Endothelial cell of umbilical vein (primary cell): ENCODE measurements around the gene SLC43A1. TPM values are rescaled to one million over a fixed set of nuclear protein-coding genes. Genes with fewer than 3 reads are reported as not detected.

Experiments
- BruUV-seq: library from RNA; stranded (reverse); fragments of 400-500 nt; replicated peaks from 2 replicates; lab custom pipeline; 2021; lab: Mats Ljungman, UMichigan
- CTCF ChIA-PET: fragments of 300-600, 350-600 bp; sonication (Branson Sonifier 250); formaldehyde crosslinking; loops from one replicate; lab custom pipeline; 2021; ENCODE audit warnings: antibody characterized with exemption, inconsistent platforms; lab: Charles Lee
- POLR2A ChIA-PET: fragments of 300-600, 350-600 bp; sonication (Branson Sonifier 250); formaldehyde crosslinking; loops from one replicate; lab custom pipeline; 2021; ENCODE audit warnings: antibody characterized with exemption, inconsistent platforms; lab: Charles Lee
- DNase-seq: peaks from one replicate; pipeline ENCODE4 v3.0.0-alpha.2; 2011; ENCODE audit warnings: low read depth, low spot score
- FAIRE-seq: peaks from 2 replicates; lab custom pipeline; 2011; peaks lifted over from hg19 to GRCh38; lab: Jason Lieb, UNC
- H2AFZ ChIP-seq: 2 replicates; pipeline ENCODE4 v1.6.0; 2012; ENCODE audit warnings: low read depth, low read length, control low read depth, inconsistent platforms
- H3K27ac ChIP-seq: 2 replicates; pipeline ENCODE4 v1.5.1; 2011; ENCODE audit warnings: low read depth, mild to moderate bottlenecking, control low read depth, low read length, moderate library complexity; ENCODE audit not compliant: insufficient read depth
- H3K27me3 ChIP-seq, 2 experiments: 2 replicates each; pipeline versions ENCODE4 v1.6.0 to v1.6.1; 2011; ENCODE audit warnings: low read length in 2 of 2, mixed read lengths in 1 of 2; ENCODE audit not compliant: control insufficient read depth in 2 of 2, insufficient read depth in 2 of 2
- H3K36me3 ChIP-seq, 2 experiments: 2 replicates in 1 of 2; 3 replicates in 1 of 2; pipeline ENCODE4 v1.5.1; 2011; ENCODE audit warnings: low read length in 2 of 2, mild to moderate bottlenecking in 1 of 2, moderate library complexity in 1 of 2; ENCODE audit not compliant: control insufficient read depth in 2 of 2, insufficient read depth in 2 of 2; ENCODE audit errors: extremely low read depth in 1 of 2
- H3K4me1 ChIP-seq: 3 replicates; pipeline ENCODE4 v1.5.1; 2011; ENCODE audit warnings: mild to moderate bottlenecking, low read length; ENCODE audit not compliant: control insufficient read depth, insufficient read depth; ENCODE audit errors: extremely low read depth
- H3K4me2 ChIP-seq: 2 replicates; pipeline ENCODE4 v1.6.1; 2011; ENCODE audit warnings: low read length, control low read depth, mixed read lengths; ENCODE audit not compliant: insufficient read depth
- H3K4me3 ChIP-seq, 3 experiments: fragments of 200-600 bp in 1 of 3; sonication (generic), shearing (Covaris generic) in 1 of 3; replicated peaks in 1 of 3; 2 replicates each; pipeline ENCODE4 v1.5.1; 2011 to 2016; ENCODE audit warnings: control low read depth in 3 of 3, low read length in 3 of 3, mild to moderate bottlenecking in 2 of 3, inconsistent platforms in 1 of 3, low read depth in 1 of 3, moderate library complexity in 1 of 3; ENCODE audit not compliant: insufficient read depth in 1 of 3
- H3K79me2 ChIP-seq: 2 replicates; pipeline ENCODE4 v1.6.0; 2012; ENCODE audit warnings: low read length, inconsistent platforms; ENCODE audit not compliant: control insufficient read depth, insufficient read depth
- H3K9ac ChIP-seq: replicated peaks from 2 replicates; pipeline ENCODE3; 2011; ENCODE audit warnings: low read length, control low read depth; ENCODE audit not compliant: insufficient read depth; ENCODE audit errors: extremely low read depth
- H3K9me1 ChIP-seq: replicated peaks from 3 replicates; pipeline ENCODE4 v1.6.0; 2011; ENCODE audit warnings: mild to moderate bottlenecking, low read length; ENCODE audit not compliant: control insufficient read depth, insufficient read depth; ENCODE audit errors: extremely low read depth
- H3K9me3 ChIP-seq: replicated peaks from 2 replicates; pipeline ENCODE4 v1.5.1; 2012; ENCODE audit warnings: low read length, inconsistent platforms; ENCODE audit not compliant: control insufficient read depth, insufficient read depth
- H4K20me1 ChIP-seq: replicated peaks from 2 replicates; pipeline ENCODE3; 2011; ENCODE audit warnings: mild to moderate bottlenecking, low read length; ENCODE audit not compliant: control insufficient read depth, insufficient read depth; ENCODE audit errors: extremely low read depth
- EZH2 ChIP-seq: IDR thresholded peaks from 2 replicates; pipeline ENCODE4 v1.6.1; 2012; ENCODE audit warnings: borderline replicate concordance, low read depth, mild to moderate bottlenecking, moderate library complexity, low read length, inconsistent platforms; ENCODE audit not compliant: severe bottlenecking
- FOS ChIP-seq: IDR thresholded peaks from 2 replicates; pipeline ENCODE4 v1.6.1; 2011; ENCODE audit warnings: mild to moderate bottlenecking, low read length, moderate library complexity, borderline replicate concordance; ENCODE audit not compliant: insufficient read depth
- GATA2 ChIP-seq: IDR thresholded peaks from 2 replicates; pipeline ENCODE4 v1.7.0; 2011; ENCODE audit warnings: low read depth, mild to moderate bottlenecking, moderate library complexity, mixed read lengths, low read length; ENCODE audit not compliant: insufficient read length, insufficient read depth
- JUN ChIP-seq: IDR thresholded peaks from 2 replicates; pipeline ENCODE4 v1.6.1; 2011; ENCODE audit warnings: borderline replicate concordance, low read depth; ENCODE audit not compliant: insufficient read length, insufficient read depth
- MYC ChIP-seq: IDR thresholded peaks from one replicate; pipeline ENCODE4 v1.6.1; 2011; ENCODE audit warnings: mild to moderate bottlenecking, low read depth, low read length
- POLR2A ChIP-seq: IDR thresholded peaks from 2 replicates; pipeline ENCODE4 v1.6.1; 2012; ENCODE audit warnings: low read depth, mild to moderate bottlenecking, control low read depth, low read length
- POLR2AphosphoS5 ChIP-seq: IDR thresholded peaks from 2 replicates; pipeline ENCODE4 v1.6.1; 2012; ENCODE audit warnings: low read depth, mild to moderate bottlenecking, control low read depth, low read length, moderate library complexity; ENCODE audit not compliant: insufficient read depth
- dilution Hi-C: fragments of 300-500 bp; cut with MboI; formaldehyde crosslinking; loops from one replicate; pipeline ENCODE4 v1.15.0; 2019; ENCODE audit warnings: low sequenced_read_pairs; ENCODE audit not compliant: extremely low pct_ligation_motif_present
- intact Hi-C: fragments of 100-400 bp; cut with micrococcal nuclease; formaldehyde crosslinking; loops from one replicate; pipeline ENCODE4 v1.10.0; 2022
- polyA plus RNA-seq, 4 experiments: library from polyadenylated mRNA; depleted of rRNA in 3 of 4; stranded (reverse) in 3 of 4; unstranded in 1 of 4; fragments of >200 nt; gene quantifications; 2 replicates each; pipeline versions ENCODE4 v1.2.1 to v1.2.3, GENCODE V29; 2011 to 2012; ENCODE audit warnings: missing spikeins in 1 of 4
- total RNA-seq: library from RNA; stranded (reverse); gene quantifications from 2 replicates; pipeline ENCODE4 v1.2.3, GENCODE V29; 2021
- TF ChIP-seq, protein P1 (sequence below): IDR thresholded peaks from 2 replicates; pipeline ENCODE4 v1.6.1; 2011; ENCODE audit not compliant: insufficient read depth, insufficient read length
- TF ChIP-seq, protein P2 (sequence below), 2 donors: IDR thresholded peaks; 1 replicate in 1 of 2; 2 replicates in 1 of 2; pipeline ENCODE4 v1.5.1; 2011; ENCODE audit warnings: low read length in 2 of 2, mild to moderate bottlenecking in 2 of 2, moderate library complexity in 2 of 2, control low read depth in 1 of 2, inconsistent platforms in 1 of 2, low read depth in 1 of 2; ENCODE audit not compliant: insufficient read depth in 1 of 2; ENCODE audit errors: extremely low read depth in 1 of 2

SLC43A1 gene
- total and polyA plus RNA-seq, 2 donors (not counting 3 experiments of a cell fraction or from before 2014, with no cell fraction given), result 13.7 to 19.5 TPM

DNA sequence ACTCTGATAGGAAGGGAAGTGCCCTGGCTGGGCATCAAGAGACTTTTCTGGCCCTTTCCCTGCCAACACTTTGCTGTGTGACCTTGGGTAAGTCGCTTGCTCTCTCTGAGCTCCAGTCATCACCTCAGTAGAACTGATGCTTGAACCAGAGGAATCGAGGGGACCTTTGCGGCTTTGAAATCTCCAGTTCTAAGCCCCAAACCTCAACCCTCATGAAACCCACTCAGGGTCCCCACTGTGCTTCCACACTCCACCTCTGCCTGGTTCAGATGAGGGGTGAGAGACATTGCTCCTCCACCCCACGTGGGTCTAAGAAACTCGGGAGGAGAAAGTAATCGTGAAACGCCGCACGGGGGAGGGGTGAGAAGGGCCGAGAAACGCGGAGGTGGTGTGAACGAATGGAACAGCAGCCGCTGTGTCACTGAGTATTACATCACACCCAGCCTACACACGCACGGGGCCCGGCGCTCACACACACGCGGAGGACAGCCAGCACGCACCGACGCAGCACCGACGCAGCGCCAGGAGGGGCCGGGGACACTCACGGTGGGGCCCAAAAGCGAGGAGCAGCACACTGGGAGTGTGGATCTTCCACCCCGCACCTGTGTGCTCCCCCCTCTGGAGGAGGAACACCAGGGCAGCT, 50.8 kb downstream of the SLC43A1 start:
- Histone ChIP-seq H3K9ac (no peak overlapping the region), H3K9me3 (no peaks in the 10 kb centered on the region), H3K4me2 (no peak overlapping the region), H3K27me3 (peaks cover 21 to 26% of the 10 kb centered on the region in 2 experiments), H4K20me1 (no peaks in the 10 kb centered on the region), H2AFZ (no peak overlapping the region), H3K4me3 (no peak overlapping the region), H3K27ac (no peak overlapping the region), H3K79me2 (no peaks in the 10 kb centered on the region), H3K36me3 (no peaks in the 10 kb centered on the region), H3K9me1 (no peaks in the 10 kb centered on the region), H3K4me1 (peaks cover 2% of the 10 kb centered on the region)
- FAIRE-seq, result no peak
- ChIA-PET CTCF (interaction anchor here (1.1 to 1.6 kb wide), 2 partner anchors 12 to 14 kb away, joined by 3 to 5 read pairs; no protein-coding TSS in a partner anchor), POLR2A (no interaction called here)
- TF ChIP-seq POLR2A, result no peak
- TF ChIP-seq, protein P1, sequence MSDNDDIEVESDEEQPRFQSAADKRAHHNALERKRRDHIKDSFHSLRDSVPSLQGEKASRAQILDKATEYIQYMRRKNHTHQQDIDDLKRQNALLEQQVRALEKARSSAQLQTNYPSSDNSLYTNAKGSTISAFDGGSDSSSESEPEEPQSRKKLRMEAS, result no peak
- no peak for TF ChIP-seq MYC
- no peak for TF ChIP-seq JUN
- TF ChIP-seq GATA2, result no peak
- TF ChIP-seq POLR2AphosphoS5, result no peak
- TF ChIP-seq FOS, result no peak
- TF ChIP-seq EZH2, result no peak
- TF ChIP-seq, protein P2, sequence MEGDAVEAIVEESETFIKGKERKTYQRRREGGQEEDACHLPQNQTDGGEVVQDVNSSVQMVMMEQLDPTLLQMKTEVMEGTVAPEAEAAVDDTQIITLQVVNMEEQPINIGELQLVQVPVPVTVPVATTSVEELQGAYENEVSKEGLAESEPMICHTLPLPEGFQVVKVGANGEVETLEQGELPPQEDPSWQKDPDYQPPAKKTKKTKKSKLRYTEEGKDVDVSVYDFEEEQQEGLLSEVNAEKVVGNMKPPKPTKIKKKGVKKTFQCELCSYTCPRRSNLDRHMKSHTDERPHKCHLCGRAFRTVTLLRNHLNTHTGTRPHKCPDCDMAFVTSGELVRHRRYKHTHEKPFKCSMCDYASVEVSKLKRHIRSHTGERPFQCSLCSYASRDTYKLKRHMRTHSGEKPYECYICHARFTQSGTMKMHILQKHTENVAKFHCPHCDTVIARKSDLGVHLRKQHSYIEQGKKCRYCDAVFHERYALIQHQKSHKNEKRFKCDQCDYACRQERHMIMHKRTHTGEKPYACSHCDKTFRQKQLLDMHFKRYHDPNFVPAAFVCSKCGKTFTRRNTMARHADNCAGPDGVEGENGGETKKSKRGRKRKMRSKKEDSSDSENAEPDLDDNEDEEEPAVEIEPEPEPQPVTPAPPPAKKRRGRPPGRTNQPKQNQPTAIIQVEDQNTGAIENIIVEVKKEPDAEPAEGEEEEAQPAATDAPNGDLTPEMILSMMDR (IDR thresholded peaks at IDR 0.05; ENCODE audit: extremely low read depth in 1 of 2, insufficient read depth in 1 of 2, low read depth in 1 of 2, low read length in 2 of 2), result no peak
- dilution Hi-C loops, result no loop called here
- DNase-seq, result no peak
- no TSS peak for BruUV-seq
- intact Hi-C loops, result no loop called here
